Measurements from ENCODE around the gene EFCAB9.

EFCAB9 gene

DNA sequence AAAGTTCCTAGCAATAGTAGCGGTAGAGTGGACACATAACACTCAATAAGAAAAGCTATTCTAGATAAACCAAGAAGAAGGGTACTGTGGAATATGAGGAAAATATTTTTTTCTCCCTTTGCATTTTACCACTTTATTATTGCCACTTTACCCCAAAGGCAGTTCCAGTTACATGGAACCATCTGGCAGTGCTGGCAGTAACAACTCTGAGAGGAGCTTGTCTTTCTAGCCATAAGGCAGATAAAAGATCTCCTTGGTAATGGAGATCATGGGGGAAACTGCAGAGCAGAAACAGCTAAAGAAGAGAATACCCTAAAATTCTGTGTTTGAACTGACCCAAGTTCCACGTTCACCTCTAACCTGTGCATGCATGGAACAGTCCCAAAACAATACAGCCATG lies 51.1 kb downstream of the EFCAB9 start:
- DNase-seq = no peak

- DNase-seq = no peak
Observed at GRCh38 chr5:172245703-172246125, 51.7 kb downstream of the EFCAB9 start.

DNA sequence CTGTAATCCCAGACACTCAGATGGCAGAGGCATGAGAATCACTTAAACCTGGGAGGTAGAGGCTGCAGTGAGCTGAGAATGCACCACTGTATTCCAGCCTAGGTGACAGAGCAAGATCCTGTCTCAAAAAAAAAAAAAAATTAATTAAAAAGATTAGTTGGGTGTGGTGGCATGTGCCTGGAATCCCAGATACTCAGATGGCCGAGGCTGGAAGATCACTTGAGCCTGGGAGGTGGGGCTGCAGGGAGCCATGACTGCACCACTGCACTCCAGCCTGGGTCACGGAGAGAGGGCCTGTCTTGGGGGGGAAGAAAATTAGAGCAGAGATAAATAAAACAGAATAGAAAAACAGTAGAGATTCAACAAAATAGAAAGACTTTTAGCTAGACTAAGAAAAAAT lies 54.7 kb downstream of the EFCAB9 start:
- no peak for DNase-seq

GRCh38 chr5:172251419-172251818 lies 57.4 kb downstream of the EFCAB9 start:
- DNase-seq = no peak

GRCh38 chr5:172252501-172252900 lies 58.5 kb downstream of the EFCAB9 start:
- no peak for DNase-seq

Data from stimulated activated CD8-positive, alpha-beta memory T cell treated with anti-CD3 and anti-CD28 coated beads, Interleukin-4, amount 100 ng/mL, for 48 hours (primary cell).